Panc1 (cell line): Measurements from ENCODE around the gene EMID1. TPM values are rescaled to one million over a fixed set of nuclear protein-coding genes. Genes with fewer than 3 reads are reported as not detected.

Experiments used
- ATAC-seq: fragments of 200-7000 bp; cut with Tn5 transposase; 2 replicates; pipeline ENCODE4 v1.9.1; 2020; ENCODE audit warnings: mild to moderate bottlenecking, moderate library complexity
- BruUV-seq: library from RNA; stranded (reverse); fragments of 400-500 nt; replicated peaks from 2 replicates; lab custom pipeline; 2021; lab: Mats Ljungman, UMichigan
- CTCF ChIA-PET: fragments of 300-600 bp; sonication (Branson Sonifier 250); formaldehyde crosslinking; loops from one replicate; lab custom pipeline; 2022; ENCODE audit warnings: antibody characterized with exemption; lab: Charles Lee
- POLR2A ChIA-PET: fragments of 300-600 bp; sonication (Branson Sonifier 250); formaldehyde crosslinking; loops from one replicate; lab custom pipeline; 2022; ENCODE audit warnings: antibody characterized with exemption; lab: Charles Lee
- DNase-seq: peaks from one replicate; pipeline ENCODE4 v3.0.0-alpha.2; 2010; ENCODE audit warnings: low read depth, low spot score
- H3K27ac ChIP-seq: 2 replicates; pipeline ENCODE4 v1.5.1; 2011; ENCODE audit warnings: mild to moderate bottlenecking, low read length, inconsistent platforms
- H3K27me3 ChIP-seq: fragments of 200-500 bp; sonication (Bioruptor generic); 2 replicates; pipeline ENCODE4 v1.6.0; 2014; ENCODE audit warnings: low read length, inconsistent platforms; ENCODE audit not compliant: control insufficient read depth, insufficient read depth
- H3K36me3 ChIP-seq: fragments of 200-500 bp; sonication (Bioruptor generic); 2 replicates; pipeline ENCODE4 v1.5.1; 2014; ENCODE audit warnings: inconsistent platforms, mild to moderate bottlenecking, low read length, moderate library complexity; ENCODE audit not compliant: control insufficient read depth, insufficient read depth
- H3K4me1 ChIP-seq: 2 replicates; pipeline ENCODE4 v1.5.1; 2011; ENCODE audit warnings: inconsistent platforms, mild to moderate bottlenecking, low read length, moderate library complexity; ENCODE audit not compliant: control insufficient read depth, insufficient read depth
- H3K4me3 ChIP-seq, 2 experiments: 2 replicates each; pipeline ENCODE4 v1.5.1; 2011 to 2012; ENCODE audit warnings: low read depth in 2 of 2, low read length in 2 of 2, mild to moderate bottlenecking in 2 of 2, inconsistent platforms in 1 of 2, moderate library complexity in 1 of 2
- H3K9me3 ChIP-seq: fragments of 200-500 bp; sonication (Bioruptor generic); 2 replicates; pipeline ENCODE4 v1.5.1; 2014; ENCODE audit warnings: low read depth, mild to moderate bottlenecking, inconsistent platforms, low read length, moderate library complexity; ENCODE audit not compliant: control insufficient read depth, insufficient read depth
- POLR2AphosphoS5 ChIP-seq: IDR thresholded peaks from 2 replicates; pipeline ENCODE4 v1.6.1; 2012; ENCODE audit warnings: mild to moderate bottlenecking, low read depth, low read length, moderate library complexity
- SIN3A ChIP-seq: IDR thresholded peaks from 2 replicates; pipeline ENCODE4 v1.6.1; 2012; ENCODE audit warnings: low read depth, mild to moderate bottlenecking, low read length, moderate library complexity, borderline replicate concordance; ENCODE audit not compliant: insufficient read depth
- TCF7L2 ChIP-seq: IDR thresholded peaks from 2 replicates; pipeline ENCODE4 v1.6.1; 2011; ENCODE audit warnings: mild to moderate bottlenecking, low read depth, low read length, inconsistent platforms
- in situ Hi-C: cut with HindIII; loops from 2 replicates; pipeline ENCODE4 v1.10.0; 2016; ENCODE audit warnings: low sequenced_read_pairs, low pct_unique_long_range_greater_than_20kb
- intact Hi-C: fragments of 100-400 bp; cut with micrococcal nuclease; formaldehyde crosslinking; loops from one replicate; pipeline ENCODE4 v1.10.0; 2022; ENCODE audit not compliant: unreplicated experiment
- total RNA-seq: library from RNA; stranded (reverse); gene quantifications from one replicate; pipeline ENCODE4 v1.2.1, GENCODE V29; 2021; ENCODE audit not compliant: unreplicated experiment
- TF ChIP-seq, protein P1 (sequence below): fragments of 450-650 bp; IDR thresholded peaks from 2 replicates; pipeline ENCODE4 v1.5.1; 2017; ENCODE audit warnings: mild to moderate bottlenecking
- TF ChIP-seq, protein P2 (sequence below), 2 experiments: IDR thresholded peaks; 2 replicates each; pipeline ENCODE4 v1.6.1; 2011 to 2012; ENCODE audit warnings: low read depth in 2 of 2, control low read depth in 1 of 2, low read length in 1 of 2, mild to moderate bottlenecking in 1 of 2, moderate library complexity in 1 of 2; ENCODE audit not compliant: insufficient read depth in 1 of 2

The EMID1 gene
- total RNA-seq, 1 experiment from 2014 or later, result 1.1 TPM

DNA sequence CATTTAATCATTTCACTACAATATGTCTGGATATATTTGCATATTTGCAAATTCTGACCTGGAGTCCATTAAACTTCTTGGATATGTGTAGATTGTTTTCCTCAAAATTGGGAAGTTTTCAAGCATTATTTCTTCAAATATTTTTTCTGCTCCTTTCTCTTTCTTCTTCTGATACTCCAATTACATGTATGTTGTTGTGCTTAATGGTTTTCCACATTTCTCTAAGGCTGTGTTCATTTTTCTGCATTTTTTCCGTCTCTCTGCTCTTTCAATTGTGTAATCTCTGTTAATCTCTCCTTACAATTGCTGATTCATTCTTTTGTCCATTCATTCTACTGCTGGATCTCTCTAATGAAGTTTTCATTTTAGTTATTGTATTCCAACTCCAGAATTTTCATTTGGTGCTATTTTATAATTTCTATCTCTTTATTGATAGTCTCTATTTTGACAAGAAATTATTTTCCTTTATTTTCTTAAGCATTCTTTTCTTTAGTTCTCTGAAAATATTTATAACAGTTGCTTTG lies 30.3 kb upstream of the EMID1 start:
- DNase-seq (no peak), ATAC-seq (no peak)
- CTCF ChIA-PET, result no interaction called here
- in situ Hi-C loops, result no loop called here
- H3K9me3 ChIP-seq, result no peaks in the 10 kb centered on the region
- no peaks in the 10 kb centered on the region for H3K27me3 ChIP-seq
- H3K27ac ChIP-seq, result no peak overlapping the region
- no peaks in the 10 kb centered on the region for H3K4me1 ChIP-seq
- no peaks in the 10 kb centered on the region for H3K36me3 ChIP-seq
- intact Hi-C loops, result no loop called here
- POLR2A ChIA-PET, result no interaction called here
- no TSS peak for BruUV-seq
- no peak overlapping the region for H3K4me3 ChIP-seq
- TF ChIP-seq POLR2AphosphoS5, result no peak
- TF ChIP-seq, protein P1, sequence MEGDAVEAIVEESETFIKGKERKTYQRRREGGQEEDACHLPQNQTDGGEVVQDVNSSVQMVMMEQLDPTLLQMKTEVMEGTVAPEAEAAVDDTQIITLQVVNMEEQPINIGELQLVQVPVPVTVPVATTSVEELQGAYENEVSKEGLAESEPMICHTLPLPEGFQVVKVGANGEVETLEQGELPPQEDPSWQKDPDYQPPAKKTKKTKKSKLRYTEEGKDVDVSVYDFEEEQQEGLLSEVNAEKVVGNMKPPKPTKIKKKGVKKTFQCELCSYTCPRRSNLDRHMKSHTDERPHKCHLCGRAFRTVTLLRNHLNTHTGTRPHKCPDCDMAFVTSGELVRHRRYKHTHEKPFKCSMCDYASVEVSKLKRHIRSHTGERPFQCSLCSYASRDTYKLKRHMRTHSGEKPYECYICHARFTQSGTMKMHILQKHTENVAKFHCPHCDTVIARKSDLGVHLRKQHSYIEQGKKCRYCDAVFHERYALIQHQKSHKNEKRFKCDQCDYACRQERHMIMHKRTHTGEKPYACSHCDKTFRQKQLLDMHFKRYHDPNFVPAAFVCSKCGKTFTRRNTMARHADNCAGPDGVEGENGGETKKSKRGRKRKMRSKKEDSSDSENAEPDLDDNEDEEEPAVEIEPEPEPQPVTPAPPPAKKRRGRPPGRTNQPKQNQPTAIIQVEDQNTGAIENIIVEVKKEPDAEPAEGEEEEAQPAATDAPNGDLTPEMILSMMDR, result no peak
- TF ChIP-seq SIN3A, result no peak
- no peak for TF ChIP-seq TCF7L2
- TF ChIP-seq, protein P2, sequence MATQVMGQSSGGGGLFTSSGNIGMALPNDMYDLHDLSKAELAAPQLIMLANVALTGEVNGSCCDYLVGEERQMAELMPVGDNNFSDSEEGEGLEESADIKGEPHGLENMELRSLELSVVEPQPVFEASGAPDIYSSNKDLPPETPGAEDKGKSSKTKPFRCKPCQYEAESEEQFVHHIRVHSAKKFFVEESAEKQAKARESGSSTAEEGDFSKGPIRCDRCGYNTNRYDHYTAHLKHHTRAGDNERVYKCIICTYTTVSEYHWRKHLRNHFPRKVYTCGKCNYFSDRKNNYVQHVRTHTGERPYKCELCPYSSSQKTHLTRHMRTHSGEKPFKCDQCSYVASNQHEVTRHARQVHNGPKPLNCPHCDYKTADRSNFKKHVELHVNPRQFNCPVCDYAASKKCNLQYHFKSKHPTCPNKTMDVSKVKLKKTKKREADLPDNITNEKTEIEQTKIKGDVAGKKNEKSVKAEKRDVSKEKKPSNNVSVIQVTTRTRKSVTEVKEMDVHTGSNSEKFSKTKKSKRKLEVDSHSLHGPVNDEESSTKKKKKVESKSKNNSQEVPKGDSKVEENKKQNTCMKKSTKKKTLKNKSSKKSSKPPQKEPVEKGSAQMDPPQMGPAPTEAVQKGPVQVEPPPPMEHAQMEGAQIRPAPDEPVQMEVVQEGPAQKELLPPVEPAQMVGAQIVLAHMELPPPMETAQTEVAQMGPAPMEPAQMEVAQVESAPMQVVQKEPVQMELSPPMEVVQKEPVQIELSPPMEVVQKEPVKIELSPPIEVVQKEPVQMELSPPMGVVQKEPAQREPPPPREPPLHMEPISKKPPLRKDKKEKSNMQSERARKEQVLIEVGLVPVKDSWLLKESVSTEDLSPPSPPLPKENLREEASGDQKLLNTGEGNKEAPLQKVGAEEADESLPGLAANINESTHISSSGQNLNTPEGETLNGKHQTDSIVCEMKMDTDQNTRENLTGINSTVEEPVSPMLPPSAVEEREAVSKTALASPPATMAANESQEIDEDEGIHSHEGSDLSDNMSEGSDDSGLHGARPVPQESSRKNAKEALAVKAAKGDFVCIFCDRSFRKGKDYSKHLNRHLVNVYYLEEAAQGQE (IDR thresholded peaks at IDR 0.05; ENCODE audit: insufficient read depth in 1 of 2, low read depth in 2 of 2, low read length in 1 of 2), result no peak

DNA sequence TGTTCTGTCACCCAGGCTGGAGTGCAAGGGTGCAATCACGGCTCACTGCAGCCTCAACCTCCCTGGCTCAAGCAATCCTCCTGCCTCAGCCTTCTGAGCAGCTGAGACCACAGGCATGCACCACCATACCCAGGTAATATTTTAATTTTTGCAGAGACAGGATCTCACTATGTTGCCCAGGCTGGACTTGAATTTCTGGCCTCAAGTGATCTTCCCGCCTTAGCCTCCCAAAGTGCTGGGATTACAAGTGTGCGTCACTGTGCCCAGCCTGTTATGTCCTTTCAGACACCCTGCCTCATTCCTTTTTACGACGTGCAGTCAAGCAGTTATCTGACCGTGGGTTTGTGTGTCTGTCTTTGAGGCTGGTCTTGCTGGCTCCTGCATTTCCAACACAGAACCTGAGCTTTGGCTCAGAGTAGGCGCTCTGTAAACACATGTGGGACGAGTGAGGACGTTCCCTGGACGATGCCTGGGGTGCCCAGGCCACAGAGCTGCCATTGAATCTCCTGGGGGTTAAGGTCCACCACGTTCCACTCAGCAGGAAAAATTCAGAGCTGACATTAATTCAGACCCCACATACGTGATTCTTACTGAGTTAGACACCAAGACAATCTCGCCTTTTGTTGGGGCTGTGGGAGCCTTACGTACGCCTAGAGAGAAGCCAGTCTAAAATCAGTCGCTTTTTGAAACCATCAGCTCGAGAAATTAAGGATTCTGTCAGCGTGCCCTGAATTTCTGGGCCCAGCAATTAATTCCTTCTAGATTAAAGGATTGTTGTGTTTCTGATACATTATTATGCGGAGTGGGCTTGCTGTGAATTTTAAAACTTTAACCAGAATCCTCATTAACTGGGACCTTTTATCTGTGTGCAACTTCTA lies 21.5 kb upstream of the EMID1 start:
- in situ Hi-C loops, result no loop called here
- BruUV-seq, result no TSS peak
- ATAC-seq, result no peak
- Histone ChIP-seq H3K36me3 (no peaks in the 10 kb centered on the region), H3K4me3 (no peak overlapping the region), H3K4me1 (no peaks in the 10 kb centered on the region), H3K9me3 (no peaks in the 10 kb centered on the region), H3K27ac (no peak overlapping the region), H3K27me3 (no peaks in the 10 kb centered on the region)
- ChIA-PET CTCF (no interaction called here), POLR2A (no interaction called here)
- TF ChIP-seq, protein P2 (IDR thresholded peaks at IDR 0.05; ENCODE audit: insufficient read depth in 1 of 2, low read depth in 2 of 2, low read length in 1 of 2), result no peak
- no peak for TF ChIP-seq TCF7L2
- TF ChIP-seq, protein P1, result no peak
- TF ChIP-seq POLR2AphosphoS5, result no peak
- no peak for TF ChIP-seq SIN3A
- no peak for DNase-seq
- intact Hi-C loops, result no loop called here
